Cardiac muscle cell (in vitro differentiated cells and primary cell): ENCODE measurements around the gene MMP23B. TPM values are rescaled to one million over a fixed set of nuclear protein-coding genes. Genes with fewer than 3 reads are reported as not detected.

Experiments used
- DNase-seq, 2 donors: peaks; one replicate each; pipeline versions ENCODE4 v3.0.0 to v3.0.0-alpha.2; 2010 to 2017; ENCODE audit warnings: low read depth in 1 of 2, low spot score in 1 of 2
- H3K27ac ChIP-seq: fragments of 200-600 bp; sonication (generic); 2 replicates; pipeline ENCODE4 v1.5.1; 2016
- H3K27me3 ChIP-seq: fragments of 200-600 bp; sonication (generic); 2 replicates; pipeline ENCODE4 v1.6.0; 2016; ENCODE audit warnings: control low read depth
- H3K36me3 ChIP-seq: fragments of 200-600 bp; sonication (generic); 2 replicates; pipeline ENCODE4 v1.5.1; 2016; ENCODE audit warnings: control low read depth
- H3K4me1 ChIP-seq: fragments of 200-600 bp; sonication (generic); 2 replicates; pipeline ENCODE4 v1.8.1; 2017; ENCODE audit warnings: low read depth, mild to moderate bottlenecking, mixed run types
- H3K4me3 ChIP-seq: fragments of 200-600 bp; sonication (generic); 2 replicates; pipeline ENCODE4 v1.5.1; 2016; ENCODE audit warnings: mild to moderate bottlenecking
- H3K9me3 ChIP-seq: fragments of 200-600 bp; sonication (generic); 2 replicates; pipeline ENCODE4 v1.5.1; 2017; ENCODE audit warnings: low read depth, mild to moderate bottlenecking, control low read depth
- polyA plus RNA-seq: library from polyadenylated mRNA; unstranded; fragments of >200 nt; fragmentation: Nextera tagmentation; extraction: Ambion mirVana; gene quantifications from 2 replicates; pipeline ENCODE4 v1.2.1, GENCODE V29; 2016
- total RNA-seq: library from RNA; depleted of rRNA; stranded (reverse); fragments of >200 nt; gene quantifications from 2 replicates; pipeline ENCODE4 v1.2.3, GENCODE V29; 2016
- TF ChIP-seq, protein P1 (sequence below): IDR thresholded peaks from 2 replicates; pipeline ENCODE4 v1.5.1; 2012; ENCODE audit warnings: low read depth, mild to moderate bottlenecking, low read length

Gene MMP23B
- total and polyA plus RNA-seq, 2 experiments from 2014 or later = 14.1 to 23.6 TPM

GRCh38 chr1:1601564-1602303 lies 30.2 kb upstream of the MMP23B start:
- Histone ChIP-seq H3K4me1 (peaks cover 14% of the 10 kb centered on the region), H3K36me3 (no peaks in the 10 kb centered on the region), H3K9me3 (no peaks in the 10 kb centered on the region), H3K27ac (no peak overlapping the region), H3K4me3 (no peak overlapping the region), H3K27me3 (peaks cover 62% of the 10 kb centered on the region)
- TF ChIP-seq, protein P1, sequence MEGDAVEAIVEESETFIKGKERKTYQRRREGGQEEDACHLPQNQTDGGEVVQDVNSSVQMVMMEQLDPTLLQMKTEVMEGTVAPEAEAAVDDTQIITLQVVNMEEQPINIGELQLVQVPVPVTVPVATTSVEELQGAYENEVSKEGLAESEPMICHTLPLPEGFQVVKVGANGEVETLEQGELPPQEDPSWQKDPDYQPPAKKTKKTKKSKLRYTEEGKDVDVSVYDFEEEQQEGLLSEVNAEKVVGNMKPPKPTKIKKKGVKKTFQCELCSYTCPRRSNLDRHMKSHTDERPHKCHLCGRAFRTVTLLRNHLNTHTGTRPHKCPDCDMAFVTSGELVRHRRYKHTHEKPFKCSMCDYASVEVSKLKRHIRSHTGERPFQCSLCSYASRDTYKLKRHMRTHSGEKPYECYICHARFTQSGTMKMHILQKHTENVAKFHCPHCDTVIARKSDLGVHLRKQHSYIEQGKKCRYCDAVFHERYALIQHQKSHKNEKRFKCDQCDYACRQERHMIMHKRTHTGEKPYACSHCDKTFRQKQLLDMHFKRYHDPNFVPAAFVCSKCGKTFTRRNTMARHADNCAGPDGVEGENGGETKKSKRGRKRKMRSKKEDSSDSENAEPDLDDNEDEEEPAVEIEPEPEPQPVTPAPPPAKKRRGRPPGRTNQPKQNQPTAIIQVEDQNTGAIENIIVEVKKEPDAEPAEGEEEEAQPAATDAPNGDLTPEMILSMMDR = no peak
- no peak for DNase-seq

- Histone ChIP-seq H3K36me3 (no peaks in the 10 kb centered on the region), H3K27me3 (peaks cover 62% of the 10 kb centered on the region), H3K9me3 (no peaks in the 10 kb centered on the region), H3K4me1 (peaks cover 10% of the 10 kb centered on the region), H3K27ac (no peak overlapping the region), H3K4me3 (no peak overlapping the region)
- no peak for DNase-seq
- TF ChIP-seq, protein P1 = no peak
Observed at GRCh38 chr1:1602304-1602967, 29.5 kb upstream of the MMP23B start.

DNA sequence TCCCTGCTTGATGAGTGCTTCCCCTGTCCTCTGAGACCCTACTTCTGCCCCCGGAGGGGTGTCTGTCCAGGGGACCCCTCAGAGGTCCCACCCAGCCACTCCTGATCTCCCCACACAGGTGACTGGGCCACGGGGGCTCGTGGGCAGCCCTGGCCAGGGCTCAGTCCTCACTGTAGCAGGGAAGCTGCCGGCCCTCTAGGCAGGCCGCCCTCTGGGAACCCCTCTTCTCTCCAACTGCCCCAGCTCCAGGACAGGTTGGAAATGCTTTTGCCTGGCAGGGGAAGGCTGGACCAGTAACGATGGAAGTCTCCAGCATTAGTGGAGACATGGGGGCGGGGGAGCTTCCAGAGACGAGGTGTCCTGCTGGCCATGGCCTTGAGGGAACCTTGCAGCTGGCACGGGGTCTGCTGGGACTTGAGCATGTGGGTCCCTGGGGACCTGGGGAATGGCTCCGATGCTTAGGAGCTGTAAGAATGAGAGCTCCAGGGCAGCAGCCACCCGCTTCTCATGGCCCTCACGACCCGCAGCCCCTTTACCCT lies 28.9 kb upstream of the MMP23B start:
- no peaks in the 10 kb centered on the region for H3K36me3 ChIP-seq
- peaks cover 62% of the 10 kb centered on the region for H3K27me3 ChIP-seq
- no peaks in the 10 kb centered on the region for H3K9me3 ChIP-seq
- no peak overlapping the region for H3K4me3 ChIP-seq
- DNase-seq = no peak
- H3K4me1 ChIP-seq = peaks cover 4% of the 10 kb centered on the region
- no peak overlapping the region for H3K27ac ChIP-seq
- TF ChIP-seq, protein P1 = no peak

DNA sequence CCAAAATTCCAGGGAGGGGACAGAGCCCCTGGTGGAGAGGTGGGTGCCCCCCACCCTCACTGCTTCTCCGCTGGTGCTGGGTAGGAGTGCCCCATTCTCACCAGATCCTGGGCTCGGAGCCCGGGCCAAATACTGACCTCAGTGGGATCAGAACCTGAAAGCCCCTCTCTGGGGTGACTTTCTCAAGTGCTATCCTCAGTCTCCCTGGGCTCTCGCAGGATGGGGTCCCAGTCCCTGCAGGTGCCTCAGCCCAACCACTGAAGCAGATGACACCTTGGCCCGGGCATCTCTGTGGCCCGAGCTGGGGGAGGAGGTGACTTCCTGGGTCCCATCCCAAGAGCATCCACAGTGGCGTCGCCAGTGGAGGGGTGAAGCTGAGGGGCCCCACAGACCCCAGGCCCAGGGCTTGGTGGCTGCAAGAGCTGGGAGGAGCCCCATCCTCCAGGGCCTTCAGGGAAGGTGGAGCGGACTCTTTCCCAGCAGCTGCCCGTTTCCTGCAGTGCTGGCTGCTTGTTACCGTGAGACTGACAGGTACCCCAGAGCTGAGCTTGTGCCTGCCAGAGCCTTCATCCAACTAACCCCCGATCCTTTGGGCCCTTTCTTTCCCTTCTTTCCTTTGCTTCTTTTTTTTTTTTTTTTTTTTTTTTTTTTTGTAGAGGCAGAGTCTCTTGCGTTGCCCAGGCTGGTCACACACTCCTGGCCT lies 28.2 kb upstream of the MMP23B start:
- Histone ChIP-seq H3K36me3 (no peaks in the 10 kb centered on the region), H3K4me1 (peaks cover 2% of the 10 kb centered on the region), H3K9me3 (no peaks in the 10 kb centered on the region), H3K27me3 (peaks cover 57% of the 10 kb centered on the region), H3K27ac (no peak overlapping the region), H3K4me3 (no peak overlapping the region)
- TF ChIP-seq, protein P1 = no peak
- DNase-seq = no peak

DNA sequence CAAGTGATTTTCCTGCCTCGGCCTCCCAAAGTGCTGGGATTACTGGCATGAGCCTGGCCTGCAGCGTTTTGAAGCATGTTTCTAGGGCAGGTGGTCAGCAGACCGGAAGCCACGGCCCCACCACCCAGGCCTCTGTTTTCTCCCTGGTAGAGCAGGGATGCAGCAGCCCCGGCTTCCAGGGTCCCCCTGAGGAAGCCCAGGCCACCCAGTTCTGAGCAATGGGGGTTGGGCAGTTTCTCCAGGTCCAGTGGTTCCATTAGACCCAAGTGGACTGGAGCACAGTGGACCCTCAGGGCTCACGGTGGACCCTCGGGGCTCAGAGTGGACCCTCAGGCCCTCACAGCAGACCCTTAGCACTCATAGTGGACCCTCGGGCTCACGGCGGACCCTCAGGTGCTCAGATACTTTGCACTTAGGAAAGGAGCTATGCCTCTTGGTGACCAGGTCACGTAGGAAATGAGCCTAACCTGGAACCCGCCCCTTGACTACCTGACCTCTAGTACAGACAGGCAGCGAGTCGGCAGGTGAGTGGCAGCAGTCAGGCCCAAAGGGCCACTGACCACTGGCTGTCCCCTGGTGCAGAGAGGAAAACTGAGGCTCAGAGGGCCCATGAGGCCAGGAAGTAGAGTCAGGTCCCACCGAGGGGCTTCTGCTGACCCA lies 27.5 kb upstream of the MMP23B start:
- no peaks in the 10 kb centered on the region for H3K9me3 ChIP-seq
- H3K36me3 ChIP-seq = no peaks in the 10 kb centered on the region
- DNase-seq = no peak
- H3K4me1 ChIP-seq = peaks cover 2% of the 10 kb centered on the region
- TF ChIP-seq, protein P1 = no peak
- H3K27ac ChIP-seq = no peak overlapping the region
- H3K27me3 ChIP-seq = peaks cover 50% of the 10 kb centered on the region
- H3K4me3 ChIP-seq = no peak overlapping the region
